D341Med (cell line): Measurements from ENCODE around the gene CGB2.
"Not testable (repeated sequence)": the region's sequence is repeated elsewhere in the genome, so short reads cannot be mapped to it uniquely, and the experiment has no call there.

ENCODE experiments used
- DNase-seq: peaks from one replicate; pipeline ENCODE4 v3.0.0; 2012; ENCODE audit warnings: low spot score

Gene CGB2

GRCh38 chr19:49010453-49010852, 21.2 kb upstream of the CGB2 start:
- no peak for DNase-seq

GRCh38 chr19:49011194-49011593, 20.5 kb upstream of the CGB2 start:
- DNase-seq: no peak

- DNase-seq: no peak
Measured at GRCh38 chr19:49014123-49014869, 17.4 kb upstream of the CGB2 start.

- DNase-seq: no peak
Measured at GRCh38 chr19:49014870-49015255, 16.8 kb upstream of the CGB2 start.

GRCh38 chr19:49016067-49016839, 15.4 kb upstream of the CGB2 start:
- DNase-seq: no peak

- DNase-seq: peak; percentile 22
Measured at GRCh38 chr19:49017041-49017665, 14.5 kb upstream of the CGB2 start, which contains the start of gene LHB. TSS of gene LHB (minus strand) at chr19:49017091. CDS start at chr19:49017081, 10 bp downstream.

GRCh38 chr19:49017666-49018351, 13.9 kb upstream of the CGB2 start:
- DNase-seq: peak; percentile 89

- peak; percentile 33 for DNase-seq
Measured at GRCh38 chr19:49018388-49019241, 13.1 kb upstream of the CGB2 start.

GRCh38 chr19:49019242-49019932, 12.3 kb upstream of the CGB2 start:
- DNase-seq: peak; percentile 75

- DNase-seq: peak; percentile 22
Measured at GRCh38 chr19:49020342-49020741, 11.3 kb upstream of the CGB2 start.

- peak; percentile 34 for DNase-seq
Measured at GRCh38 chr19:49020931-49021895, 10.5 kb upstream of the CGB2 start.

GRCh38 chr19:49022116-49022515, 9.6 kb upstream of the CGB2 start:
- DNase-seq: no peak

- not testable (repeated sequence) for DNase-seq
Measured at GRCh38 chr19:49024233-49024632, 7.5 kb upstream of the CGB2 start, which contains the start of gene CGB3. TSS of gene CGB3 (minus strand) at chr19:49024333. CDS start at chr19:49023971, 362 bp downstream.

- DNase-seq: not testable (repeated sequence)
Measured at GRCh38 chr19:49025088-49025487, 6.6 kb upstream of the CGB2 start.

GRCh38 chr19:49025599-49025998, 6.1 kb upstream of the CGB2 start:
- DNase-seq: not testable (repeated sequence)

GRCh38 chr19:49028686-49029085, 3.0 kb upstream of the CGB2 start:
- DNase-seq: not testable (repeated sequence)

- DNase-seq: not testable (repeated sequence)
Measured at GRCh38 chr19:49029749-49030148, 1.9 kb upstream of the CGB2 start.

GRCh38 chr19:49030323-49030722, 1.4 kb upstream of the CGB2 start:
- not testable (repeated sequence) for DNase-seq

- DNase-seq: peak; percentile 22
Measured at GRCh38 chr19:49036815-49037214, 5.1 kb downstream of the CGB2 start, which contains the start of gene CGB1. TSS of gene CGB1 (minus strand) at chr19:49036895. CDS start at chr19:49036711, 184 bp downstream.
